ENCODE data around the gene CHD3. TPM values are rescaled to one million over a fixed set of nuclear protein-coding genes. Genes with fewer than 3 reads are reported as not detected.

Gene CHD3
- total RNA-seq, 1 experiment from 2014 or later = 84.6 TPM

Other genes starting within 250 kb of the CHD3 start
- 0.08 TPM for gene ATP1B2, start 237.9 kb upstream of the CHD3 start, total RNA-seq (2021; ENCODE audit: unreplicated experiment)
- gene TP53, start 201.3 kb upstream of the CHD3 start, total RNA-seq (2021; ENCODE audit: unreplicated experiment) = 129 TPM
- gene WRAP53, start 200.3 kb upstream of the CHD3 start, total RNA-seq (2021; ENCODE audit: unreplicated experiment) = 27.0 TPM
- gene EFNB3, start 183.6 kb upstream of the CHD3 start, total RNA-seq (2021; ENCODE audit: unreplicated experiment) = 2.5 TPM
- 0.13 TPM for gene DNAH2, start 171.0 kb upstream of the CHD3 start, total RNA-seq (2021; ENCODE audit: unreplicated experiment)
- 19.9 TPM for gene KDM6B, start 54.6 kb upstream of the CHD3 start, total RNA-seq (2021; ENCODE audit: unreplicated experiment)
- 1.6 TPM for gene TMEM88, start 33.7 kb upstream of the CHD3 start, total RNA-seq (2021; ENCODE audit: unreplicated experiment)
- gene NAA38, start 31.2 kb upstream of the CHD3 start, total RNA-seq (2021; ENCODE audit: unreplicated experiment) = 75.2 TPM
- gene CYB5D1, start 30.8 kb upstream of the CHD3 start, total RNA-seq (2021; ENCODE audit: unreplicated experiment) = 8.6 TPM
- gene RNF227, start 27.5 kb downstream of the CHD3 start, total RNA-seq (2021; ENCODE audit: unreplicated experiment) = 2.6 TPM
- gene KCNAB3, start 41.1 kb downstream of the CHD3 start, total RNA-seq (2021; ENCODE audit: unreplicated experiment) = 3.5 TPM
- 154 TPM for gene TRAPPC1, start 43.2 kb downstream of the CHD3 start, total RNA-seq (2021; ENCODE audit: unreplicated experiment)
- 60.5 TPM for gene CNTROB, start 43.4 kb downstream of the CHD3 start, total RNA-seq (2021; ENCODE audit: unreplicated experiment)
- not detected for gene GUCY2D, start 113.8 kb downstream of the CHD3 start, total RNA-seq (2021; ENCODE audit: unreplicated experiment)
- gene ALOX15B, start 150.3 kb downstream of the CHD3 start, total RNA-seq (2021; ENCODE audit: unreplicated experiment) = not detected
- not detected for gene ALOX12B, start 198.9 kb downstream of the CHD3 start, total RNA-seq (2021; ENCODE audit: unreplicated experiment)
- gene ALOXE3, start 229.7 kb downstream of the CHD3 start, total RNA-seq (2021; ENCODE audit: unreplicated experiment) = 0.46 TPM
- 4.0 TPM for gene HES7, start 235.3 kb downstream of the CHD3 start, total RNA-seq (2021; ENCODE audit: unreplicated experiment)